ENCODE results near the gene HIGD1C. TPM values are rescaled to one million over a fixed set of nuclear protein-coding genes. Genes with fewer than 3 reads are reported as not detected.

HIGD1C gene
- total and polyA plus RNA-seq, 2 experiments from 2014 or later: not detected

DNA sequence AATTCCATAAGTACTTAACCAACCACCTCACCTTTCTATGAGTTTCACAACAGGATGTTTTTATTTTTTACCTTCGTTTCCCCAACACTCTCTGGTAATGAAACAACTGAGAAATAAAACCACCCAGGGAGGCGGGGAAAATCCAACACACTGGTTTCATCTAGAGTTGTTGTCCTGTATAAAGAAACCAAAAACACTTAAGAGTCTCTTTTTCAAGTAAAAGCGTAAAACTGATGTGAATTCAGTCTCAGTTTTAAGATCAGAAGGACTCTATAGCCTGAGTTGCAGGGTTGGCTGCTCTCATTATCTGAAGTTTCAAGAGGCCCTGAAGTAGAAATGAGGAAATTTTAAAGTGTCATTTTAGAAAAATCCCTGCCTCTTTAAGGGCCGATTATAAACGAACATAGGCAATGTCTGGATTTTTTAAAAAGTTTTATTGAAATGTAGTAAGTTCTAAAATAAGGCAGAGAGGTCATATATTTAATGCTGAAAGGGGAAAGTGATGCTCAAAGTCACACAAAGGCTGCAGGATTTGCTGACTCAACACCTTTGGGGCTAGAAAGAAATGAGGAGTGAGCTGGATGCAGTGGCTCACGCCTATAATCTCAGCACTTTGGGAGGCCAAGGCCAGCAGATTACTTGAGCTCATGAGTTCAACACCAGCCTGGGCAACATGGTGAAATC, 27.2 kb downstream of the HIGD1C start:
- 0 out of 2 replicates have a peak, but pooled peaks cover 4% of the 10 kb centered on the region for H3K4me1 ChIP-seq (ENCODE audit: insufficient read depth)
- ATAC-seq: no peak
- DNase-seq (ENCODE audit: low spot score): no peak
- H2AFZ ChIP-seq: no peak overlapping the region
- H3K4me2 ChIP-seq: no peak overlapping the region
- TF ChIP-seq EZH2 (IDR thresholded peaks at IDR 0.05; ENCODE audit: low read depth, unreplicated experiment) (no peak), NANOG (IDR thresholded peaks at IDR 0.05; ENCODE audit: borderline replicate concordance) (no peak), POLR2AphosphoS5 (IDR thresholded peaks at IDR 0.05; ENCODE audit: low read depth) (no peak)
- TF ChIP-seq, protein P1, sequence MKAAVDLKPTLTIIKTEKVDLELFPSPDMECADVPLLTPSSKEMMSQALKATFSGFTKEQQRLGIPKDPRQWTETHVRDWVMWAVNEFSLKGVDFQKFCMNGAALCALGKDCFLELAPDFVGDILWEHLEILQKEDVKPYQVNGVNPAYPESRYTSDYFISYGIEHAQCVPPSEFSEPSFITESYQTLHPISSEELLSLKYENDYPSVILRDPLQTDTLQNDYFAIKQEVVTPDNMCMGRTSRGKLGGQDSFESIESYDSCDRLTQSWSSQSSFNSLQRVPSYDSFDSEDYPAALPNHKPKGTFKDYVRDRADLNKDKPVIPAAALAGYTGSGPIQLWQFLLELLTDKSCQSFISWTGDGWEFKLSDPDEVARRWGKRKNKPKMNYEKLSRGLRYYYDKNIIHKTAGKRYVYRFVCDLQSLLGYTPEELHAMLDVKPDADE (IDR thresholded peaks at IDR 0.05): no peak
- 0 out of 3 replicates have a peak, but pooled peaks cover 3% of the 10 kb centered on the region for H3K9me3 Mint-ChIP-seq
- H3K27me3 ChIP-seq (ENCODE audit: insufficient read depth): no peaks in the 10 kb centered on the region
- no peaks in the 10 kb centered on the region for H3K9me2 ChIP-seq (ENCODE audit: insufficient read depth)
- H4K20me1 ChIP-seq (replicated peaks; ENCODE audit: insufficient read depth): no peaks in the 10 kb centered on the region
- H3F3A ChIP-seq (replicated peaks; ENCODE audit: low read depth): no peaks in the 10 kb centered on the region
- H3K4me3 ChIP-seq: no peak overlapping the region
- no peak overlapping the region for H3K27ac Mint-ChIP-seq
- H3K36me3 Mint-ChIP-seq (ENCODE audit: low read depth): peaks cover 12% of the 10 kb centered on the region; the same call in 2 of the 3 replicates
- H3K79me2 ChIP-seq (replicated peaks; ENCODE audit: insufficient read depth): no peaks in the 10 kb centered on the region
- H3K4me3 Mint-ChIP-seq: no peak overlapping the region
- no peak overlapping the region for H3K27ac ChIP-seq (ENCODE audit: low read depth)
- no peaks in the 10 kb centered on the region for H3K27me3 Mint-ChIP-seq (ENCODE audit: insufficient read depth, low read depth, poor library complexity)
- no peaks in the 10 kb centered on the region for H3K36me3 ChIP-seq (ENCODE audit: insufficient read depth)
- peaks cover 2% of the 10 kb centered on the region; the same call in 1 of the 3 replicates for H3K4me1 Mint-ChIP-seq

DNA sequence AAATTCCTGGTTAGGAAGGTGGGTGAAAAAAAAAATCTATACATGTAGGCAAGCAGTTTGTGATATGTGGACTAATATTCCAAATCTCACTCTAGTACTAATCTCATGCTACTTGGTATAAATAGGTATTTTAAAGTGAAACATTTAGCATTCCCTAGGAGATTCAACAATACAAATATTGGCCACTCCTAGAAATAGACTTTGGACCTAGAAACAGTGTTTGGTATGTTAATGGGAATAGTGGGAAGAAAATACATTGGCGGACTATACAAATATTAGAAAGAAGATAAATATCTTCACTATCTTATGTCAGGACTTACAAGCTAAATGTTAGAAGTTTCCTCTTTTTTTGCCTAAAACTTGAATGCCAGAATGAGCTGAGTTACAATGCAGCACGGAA, 28.2 kb downstream of the HIGD1C start:
- no peak for DNase-seq (ENCODE audit: low spot score)
- Histone ChIP-seq H3K4me3 (no peak overlapping the region), H3K36me3 (ENCODE audit: insufficient read depth) (no peaks in the 10 kb centered on the region), H3K27me3 (ENCODE audit: insufficient read depth) (no peaks in the 10 kb centered on the region), H3K27ac (ENCODE audit: low read depth) (no peak overlapping the region), H3F3A (replicated peaks; ENCODE audit: low read depth) (no peaks in the 10 kb centered on the region), H3K4me2 (no peak overlapping the region), H3K9me2 (ENCODE audit: insufficient read depth) (no peaks in the 10 kb centered on the region), H4K20me1 (replicated peaks; ENCODE audit: insufficient read depth) (no peaks in the 10 kb centered on the region), H3K4me1 (ENCODE audit: insufficient read depth) (0 out of 2 replicates have a peak, but pooled peaks cover 4% of the 10 kb centered on the region), H2AFZ (no peak overlapping the region), H3K79me2 (replicated peaks; ENCODE audit: insufficient read depth) (no peaks in the 10 kb centered on the region)
- no peaks in the 10 kb centered on the region for H3K9me3 Mint-ChIP-seq
- peaks cover 2% of the 10 kb centered on the region; the same call in 1 of the 3 replicates for H3K4me1 Mint-ChIP-seq
- TF ChIP-seq ZNF331 (CRISPR knock-in tag; IDR thresholded peaks at IDR 0.05; ENCODE audit: low read depth) (no peak), EZH2 (IDR thresholded peaks at IDR 0.05; ENCODE audit: low read depth, unreplicated experiment) (no peak), ZNF114 (CRISPR knock-in tag; IDR thresholded peaks at IDR 0.05) (no peak)
- TF ChIP-seq, protein P1 (IDR thresholded peaks at IDR 0.05): no peak
- TF ChIP-seq, protein P2, sequence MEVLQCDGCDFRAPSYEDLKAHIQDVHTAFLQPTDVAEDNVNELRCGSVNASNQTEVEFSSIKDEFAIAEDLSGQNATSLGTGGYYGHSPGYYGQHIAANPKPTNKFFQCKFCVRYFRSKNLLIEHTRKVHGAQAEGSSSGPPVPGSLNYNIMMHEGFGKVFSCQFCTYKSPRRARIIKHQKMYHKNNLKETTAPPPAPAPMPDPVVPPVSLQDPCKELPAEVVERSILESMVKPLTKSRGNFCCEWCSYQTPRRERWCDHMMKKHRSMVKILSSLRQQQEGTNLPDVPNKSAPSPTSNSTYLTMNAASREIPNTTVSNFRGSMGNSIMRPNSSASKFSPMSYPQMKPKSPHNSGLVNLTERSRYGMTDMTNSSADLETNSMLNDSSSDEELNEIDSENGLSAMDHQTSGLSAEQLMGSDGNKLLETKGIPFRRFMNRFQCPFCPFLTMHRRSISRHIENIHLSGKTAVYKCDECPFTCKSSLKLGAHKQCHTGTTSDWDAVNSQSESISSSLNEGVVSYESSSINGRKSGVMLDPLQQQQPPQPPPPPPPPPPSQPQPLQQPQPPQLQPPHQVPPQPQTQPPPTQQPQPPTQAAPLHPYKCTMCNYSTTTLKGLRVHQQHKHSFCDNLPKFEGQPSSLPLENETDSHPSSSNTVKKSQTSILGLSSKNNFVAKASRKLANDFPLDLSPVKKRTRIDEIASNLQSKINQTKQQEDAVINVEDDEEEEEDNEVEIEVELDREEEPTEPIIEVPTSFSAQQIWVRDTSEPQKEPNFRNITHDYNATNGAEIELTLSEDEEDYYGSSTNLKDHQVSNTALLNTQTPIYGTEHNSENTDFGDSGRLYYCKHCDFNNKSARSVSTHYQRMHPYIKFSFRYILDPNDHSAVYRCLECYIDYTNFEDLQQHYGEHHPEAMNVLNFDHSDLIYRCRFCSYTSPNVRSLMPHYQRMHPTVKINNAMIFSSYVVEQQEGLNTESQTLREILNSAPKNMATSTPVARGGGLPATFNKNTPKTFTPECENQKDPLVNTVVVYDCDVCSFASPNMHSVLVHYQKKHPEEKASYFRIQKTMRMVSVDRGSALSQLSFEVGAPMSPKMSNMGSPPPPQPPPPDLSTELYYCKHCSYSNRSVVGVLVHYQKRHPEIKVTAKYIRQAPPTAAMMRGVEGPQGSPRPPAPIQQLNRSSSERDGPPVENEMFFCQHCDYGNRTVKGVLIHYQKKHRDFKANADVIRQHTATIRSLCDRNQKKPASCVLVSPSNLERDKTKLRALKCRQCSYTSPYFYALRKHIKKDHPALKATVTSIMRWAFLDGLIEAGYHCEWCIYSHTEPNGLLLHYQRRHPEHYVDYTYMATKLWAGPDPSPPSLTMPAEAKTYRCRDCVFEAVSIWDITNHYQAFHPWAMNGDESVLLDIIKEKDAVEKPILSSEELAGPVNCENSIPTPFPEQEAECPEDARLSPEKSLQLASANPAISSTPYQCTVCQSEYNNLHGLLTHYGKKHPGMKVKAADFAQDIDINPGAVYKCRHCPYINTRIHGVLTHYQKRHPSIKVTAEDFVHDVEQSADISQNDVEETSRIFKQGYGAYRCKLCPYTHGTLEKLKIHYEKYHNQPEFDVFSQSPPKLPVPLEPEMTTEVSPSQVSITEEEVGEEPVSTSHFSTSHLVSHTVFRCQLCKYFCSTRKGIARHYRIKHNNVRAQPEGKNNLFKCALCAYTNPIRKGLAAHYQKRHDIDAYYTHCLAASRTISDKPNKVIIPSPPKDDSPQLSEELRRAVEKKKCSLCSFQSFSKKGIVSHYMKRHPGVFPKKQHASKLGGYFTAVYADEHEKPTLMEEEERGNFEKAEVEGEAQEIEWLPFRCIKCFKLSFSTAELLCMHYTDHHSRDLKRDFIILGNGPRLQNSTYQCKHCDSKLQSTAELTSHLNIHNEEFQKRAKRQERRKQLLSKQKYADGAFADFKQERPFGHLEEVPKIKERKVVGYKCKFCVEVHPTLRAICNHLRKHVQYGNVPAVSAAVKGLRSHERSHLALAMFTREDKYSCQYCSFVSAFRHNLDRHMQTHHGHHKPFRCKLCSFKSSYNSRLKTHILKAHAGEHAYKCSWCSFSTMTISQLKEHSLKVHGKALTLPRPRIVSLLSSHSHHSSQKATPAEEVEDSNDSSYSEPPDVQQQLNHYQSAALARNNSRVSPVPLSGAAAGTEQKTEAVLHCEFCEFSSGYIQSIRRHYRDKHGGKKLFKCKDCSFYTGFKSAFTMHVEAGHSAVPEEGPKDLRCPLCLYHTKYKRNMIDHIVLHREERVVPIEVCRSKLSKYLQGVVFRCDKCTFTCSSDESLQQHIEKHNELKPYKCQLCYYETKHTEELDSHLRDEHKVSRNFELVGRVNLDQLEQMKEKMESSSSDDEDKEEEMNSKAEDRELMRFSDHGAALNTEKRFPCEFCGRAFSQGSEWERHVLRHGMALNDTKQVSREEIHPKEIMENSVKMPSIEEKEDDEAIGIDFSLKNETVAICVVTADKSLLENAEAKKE (CRISPR knock-in tag; IDR thresholded peaks at IDR 0.05): no peak
- H3K27ac Mint-ChIP-seq: no peak overlapping the region
- H3K27me3 Mint-ChIP-seq (ENCODE audit: insufficient read depth, low read depth, poor library complexity): no peaks in the 10 kb centered on the region
- no peak overlapping the region for H3K4me3 Mint-ChIP-seq
- ATAC-seq: no peak
- H3K36me3 Mint-ChIP-seq (ENCODE audit: low read depth): peaks cover 7% of the 10 kb centered on the region; the same call in 2 of the 3 replicates
